IPS DF 6.9 (cell line): ENCODE data around the gene ITK.

Experiments used
- DNase-seq: peaks from one replicate; pipeline ENCODE4 v3.0.0-alpha.2; 2013; ENCODE audit warnings: low read depth, low spot score
- H3K27ac ChIP-seq: one replicate; pipeline ENCODE4 v1.5.1; 2013; ENCODE audit warnings: low read length, control low read depth
- H3K27me3 ChIP-seq: 2 replicates; pipeline ENCODE4 v1.6.1; 2013; ENCODE audit warnings: mild to moderate bottlenecking, low read length; ENCODE audit not compliant: control insufficient read depth, insufficient read depth
- H3K36me3 ChIP-seq: 2 replicates; pipeline ENCODE4 v1.6.1; 2013; ENCODE audit warnings: low read length; ENCODE audit not compliant: control insufficient read depth, insufficient read depth
- H3K4me1 ChIP-seq: 2 replicates; pipeline ENCODE4 v1.6.1; 2013; ENCODE audit warnings: low read length; ENCODE audit not compliant: control insufficient read depth, insufficient read depth
- H3K4me3 ChIP-seq: 2 replicates; pipeline ENCODE4 v1.5.1; 2013; ENCODE audit warnings: mild to moderate bottlenecking, low read length
- H3K9me3 ChIP-seq: 2 replicates; pipeline ENCODE4 v1.6.1; 2013; ENCODE audit warnings: low read length, inconsistent platforms; ENCODE audit not compliant: control insufficient read depth, insufficient read depth
- WGBS: extraction: QIAGEN DNeasy Blood & Tissue Kit; methylation state at CpG from one replicate; pipeline ENCODE4 v1.1.7; 2013; ENCODE audit warnings: mixed read lengths, missing lambda C conversion rate; ENCODE audit not compliant: insufficient read length, insufficient coverage; 5-methylcytosine and 5-hydroxymethylcytosine counted together

The ITK gene

DNA sequence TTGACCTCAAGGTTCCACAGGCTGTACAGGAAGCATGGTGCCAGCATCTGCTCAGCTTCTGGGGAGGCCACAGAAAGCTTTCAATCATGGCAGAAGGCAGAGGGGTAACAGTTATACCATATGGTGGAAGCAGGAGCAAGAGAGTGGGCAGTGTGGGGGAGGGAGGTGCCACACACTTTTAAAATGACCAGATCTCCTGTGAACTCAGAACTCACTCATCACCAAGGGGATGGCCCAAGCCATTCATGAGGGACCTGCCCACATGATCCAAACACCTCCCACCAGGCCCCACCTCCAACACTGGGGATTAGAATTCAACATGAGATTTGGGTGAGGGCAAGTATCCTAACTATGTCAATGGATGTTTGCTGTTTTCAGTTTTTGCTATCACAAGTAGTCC, 101.5 kb downstream of the ITK start:
- peaks cover 4% of the 10 kb centered on the region; the same call in 1 of the 2 replicates for H3K36me3 ChIP-seq
- H3K4me3 ChIP-seq, result no peak overlapping the region
- no peaks in the 10 kb centered on the region for H3K27me3 ChIP-seq
- H3K9me3 ChIP-seq, result no peaks in the 10 kb centered on the region
- no peak for DNase-seq
- H3K27ac ChIP-seq, result no peak overlapping the region
- H3K4me1 ChIP-seq, result peaks cover 1% of the 10 kb centered on the region; the same call in 1 of the 2 replicates

GRCh38 chr5:157283434-157283833, 102.8 kb downstream of the ITK start:
- H3K27ac ChIP-seq, result no peak overlapping the region
- no peaks in the 10 kb centered on the region for H3K27me3 ChIP-seq
- H3K4me3 ChIP-seq, result no peak overlapping the region
- peaks cover 1% of the 10 kb centered on the region; the same call in 1 of the 2 replicates for H3K4me1 ChIP-seq
- no CpG with 5 or more reads among the region's 3 CpGs for WGBS
- no peaks in the 10 kb centered on the region for H3K9me3 ChIP-seq
- peaks cover 5% of the 10 kb centered on the region; the same call in 1 of the 2 replicates for H3K36me3 ChIP-seq
- no peak for DNase-seq

GRCh38 chr5:157284458-157285212, 104.0 kb downstream of the ITK start:
- no peaks in the 10 kb centered on the region for H3K9me3 ChIP-seq
- peaks cover 5% of the 10 kb centered on the region; the same call in 1 of the 2 replicates for H3K36me3 ChIP-seq
- no peak overlapping the region for H3K4me3 ChIP-seq
- no peak overlapping the region for H3K27ac ChIP-seq
- WGBS, result no CpG with 5 or more reads among the region's 6 CpGs
- DNase-seq, result no peak
- no peaks in the 10 kb centered on the region for H3K27me3 ChIP-seq
- peaks cover 1% of the 10 kb centered on the region; the same call in 1 of the 2 replicates for H3K4me1 ChIP-seq

GRCh38 chr5:157285310-157286035, 104.8 kb downstream of the ITK start:
- H3K9me3 ChIP-seq, result no peaks in the 10 kb centered on the region
- DNase-seq, result no peak
- WGBS, result no CpG with 5 or more reads among the region's 10 CpGs
- peaks cover 5% of the 10 kb centered on the region; the same call in 1 of the 2 replicates for H3K36me3 ChIP-seq
- H3K4me1 ChIP-seq, result peaks cover 1% of the 10 kb centered on the region; the same call in 1 of the 2 replicates
- no peak overlapping the region for H3K4me3 ChIP-seq
- no peaks in the 10 kb centered on the region for H3K27me3 ChIP-seq
- no peak overlapping the region for H3K27ac ChIP-seq

DNA sequence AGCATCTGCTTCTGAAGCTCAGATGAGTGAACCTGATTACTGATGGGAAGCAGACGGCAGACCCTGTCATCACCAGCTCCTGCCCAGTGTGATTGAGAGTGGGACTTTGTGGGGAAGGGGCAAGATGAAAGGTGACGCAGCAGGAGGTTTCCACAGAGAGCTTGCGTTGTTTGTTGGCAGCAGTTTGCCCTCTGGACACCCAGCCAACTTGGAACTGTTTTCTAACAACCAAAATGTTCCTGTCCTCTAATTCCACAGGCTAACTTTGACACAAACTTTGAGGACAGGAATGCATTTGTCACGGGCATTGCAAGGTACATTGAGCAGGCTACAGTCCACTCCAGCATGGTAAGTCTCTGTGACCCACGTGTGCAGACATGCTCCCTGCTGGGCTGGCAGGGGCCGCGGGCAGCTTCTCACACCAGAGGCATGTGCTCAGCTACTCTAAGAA, 106.1 kb downstream of the ITK start:
- Histone ChIP-seq H3K27ac (no peak overlapping the region), H3K27me3 (no peaks in the 10 kb centered on the region), H3K9me3 (no peaks in the 10 kb centered on the region), H3K4me1 (peaks cover 1% of the 10 kb centered on the region; the same call in 1 of the 2 replicates), H3K4me3 (no peak overlapping the region), H3K36me3 (peaks cover 5% of the 10 kb centered on the region; the same call in 1 of the 2 replicates)
- no CpG with 5 or more reads among the region's 7 CpGs for WGBS
- no peak for DNase-seq

DNA sequence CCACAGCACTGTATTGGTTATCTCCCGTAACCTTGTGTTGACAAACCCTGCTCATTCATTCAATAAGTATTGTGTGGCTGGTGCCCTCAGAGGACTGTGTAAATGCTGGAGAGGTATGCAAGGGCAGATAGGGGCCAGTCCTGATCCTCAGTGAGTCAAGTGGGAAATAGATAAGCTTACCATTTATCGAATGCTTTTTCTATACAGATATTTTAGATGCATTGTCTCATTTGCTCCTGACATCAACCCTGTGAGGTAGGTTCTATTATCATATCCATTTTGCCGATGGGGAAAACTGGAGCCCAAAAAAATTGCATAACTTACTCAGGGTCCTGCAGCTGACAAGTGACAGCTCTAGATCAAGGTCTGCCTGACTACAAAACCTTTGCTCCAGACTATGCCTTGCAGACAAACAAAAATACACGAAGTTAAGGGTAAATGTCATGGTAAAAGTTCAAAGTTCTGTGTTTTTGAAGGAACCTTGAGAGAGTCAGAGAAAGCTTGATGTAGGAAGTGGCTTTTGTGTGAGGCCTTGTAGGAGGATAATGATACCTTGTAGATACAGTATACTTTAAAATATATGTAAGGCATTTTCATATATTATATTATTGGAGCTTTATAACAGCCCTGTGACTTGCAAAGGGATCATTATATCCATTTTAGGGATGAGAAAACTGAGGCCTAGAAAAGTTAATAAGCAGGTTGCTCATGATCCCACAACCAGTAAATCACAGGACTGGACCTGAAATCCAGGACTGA, 107.9 kb downstream of the ITK start:
- Histone ChIP-seq H3K27me3 (no peaks in the 10 kb centered on the region), H3K27ac (no peak overlapping the region), H3K36me3 (peaks cover 5% of the 10 kb centered on the region; the same call in 1 of the 2 replicates), H3K4me3 (no peak overlapping the region), H3K4me1 (no peaks in the 10 kb centered on the region; the same call in 1 of the 2 replicates), H3K9me3 (no peaks in the 10 kb centered on the region)
- DNase-seq, result no peak
- no CpG with 5 or more reads among the region's 4 CpGs for WGBS

- no peak overlapping the region for H3K27ac ChIP-seq
- H3K4me1 ChIP-seq, result no peaks in the 10 kb centered on the region; the same call in 1 of the 2 replicates
- peaks cover 5% of the 10 kb centered on the region; the same call in 1 of the 2 replicates for H3K36me3 ChIP-seq
- no CpG with 5 or more reads among the region's 9 CpGs for WGBS
- H3K27me3 ChIP-seq, result no peaks in the 10 kb centered on the region
- no peak for DNase-seq
- no peak overlapping the region for H3K4me3 ChIP-seq
- no peaks in the 10 kb centered on the region for H3K9me3 ChIP-seq
Measured at GRCh38 chr5:157289164-157289819, 108.7 kb downstream of the ITK start.

- no peak overlapping the region for H3K4me3 ChIP-seq
- no CpG with 5 or more reads among the region's 6 CpGs for WGBS
- H3K9me3 ChIP-seq, result no peaks in the 10 kb centered on the region
- no peaks in the 10 kb centered on the region; the same call in 1 of the 2 replicates for H3K4me1 ChIP-seq
- no peaks in the 10 kb centered on the region for H3K27me3 ChIP-seq
- peaks cover 5% of the 10 kb centered on the region; the same call in 1 of the 2 replicates for H3K36me3 ChIP-seq
- H3K27ac ChIP-seq, result no peak overlapping the region
- DNase-seq, result no peak
Measured at GRCh38 chr5:157290156-157290980, 109.7 kb downstream of the ITK start.

DNA sequence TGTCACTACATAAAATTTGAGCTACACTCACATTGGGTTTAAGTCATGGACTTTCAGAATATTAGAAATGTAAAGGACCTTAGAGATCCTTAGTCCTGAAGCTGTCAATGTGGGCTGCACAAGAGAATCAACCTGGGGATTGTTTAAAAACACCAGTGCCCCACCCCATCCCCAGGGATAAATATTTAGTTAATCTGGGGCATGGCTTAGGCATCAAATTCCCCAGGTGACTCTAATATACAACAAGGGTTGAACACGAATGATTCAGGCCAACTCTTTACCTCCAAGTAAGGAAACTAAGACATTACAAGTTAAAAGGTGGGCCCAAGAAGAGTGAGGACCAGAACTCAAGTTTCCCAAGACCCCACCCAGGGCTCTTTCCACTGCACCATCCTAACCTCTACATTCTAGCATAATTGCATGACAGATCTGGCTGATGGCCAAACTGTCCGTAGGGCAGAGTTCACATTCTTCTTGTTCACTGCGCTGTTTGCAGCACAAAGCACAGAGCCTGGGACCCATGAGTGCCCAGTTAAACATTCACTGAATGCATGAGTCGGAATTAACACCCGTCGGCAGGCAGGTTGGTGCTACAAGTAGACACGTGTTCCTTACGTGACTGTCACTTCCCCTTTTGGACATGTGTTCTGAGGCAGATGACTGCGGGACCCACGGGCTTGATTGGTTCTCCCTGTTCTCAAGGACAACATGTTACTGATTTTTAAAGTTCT, 110.5 kb downstream of the ITK start:
- no peak overlapping the region for H3K4me3 ChIP-seq
- no peak for DNase-seq
- no peaks in the 10 kb centered on the region for H3K27me3 ChIP-seq
- no peaks in the 10 kb centered on the region; the same call in 1 of the 2 replicates for H3K4me1 ChIP-seq
- no peak overlapping the region for H3K27ac ChIP-seq
- WGBS, result no CpG with 5 or more reads among the region's 10 CpGs
- H3K9me3 ChIP-seq, result no peaks in the 10 kb centered on the region
- peaks cover 5% of the 10 kb centered on the region; the same call in 1 of the 2 replicates for H3K36me3 ChIP-seq
